GM18520 (cell line): ENCODE measurements around the gene LMAN1L.

Experiments used
- ATAC-seq: cut with Tn5 transposase; IDR thresholded peaks from one replicate; pipeline ENCODE4 v1.9.1; 2021; ENCODE audit not compliant: unreplicated experiment

Gene LMAN1L

GRCh38 chr15:74815121-74815934 lies 2.7 kb downstream of the LMAN1L start:
- ATAC-seq, result no peak

GRCh38 chr15:74815961-74816360 lies 3.3 kb downstream of the LMAN1L start:
- ATAC-seq, result no peak

GRCh38 chr15:74816624-74817369 lies 4.2 kb downstream of the LMAN1L start:
- no peak for ATAC-seq

- ATAC-seq, result no peak
Measured at GRCh38 chr15:74817370-74817737, 4.7 kb downstream of the LMAN1L start.

- no peak for ATAC-seq
Measured at GRCh38 chr15:74820056-74820455, 7.4 kb downstream of the LMAN1L start.

- peak; percentile 68 for ATAC-seq
Measured at GRCh38 chr15:74821091-74821789, 8.6 kb downstream of the LMAN1L start.

GRCh38 chr15:74821790-74822158 lies 9.1 kb downstream of the LMAN1L start:
- no peak for ATAC-seq

- no peak for ATAC-seq
Measured at GRCh38 chr15:74822233-74822632, 9.6 kb downstream of the LMAN1L start.

- no peak for ATAC-seq
Measured at GRCh38 chr15:74823324-74823723, 10.7 kb downstream of the LMAN1L start.

GRCh38 chr15:74824976-74825375 lies 12.3 kb downstream of the LMAN1L start:
- no peak for ATAC-seq

GRCh38 chr15:74825866-74826265 lies 13.2 kb downstream of the LMAN1L start:
- no peak for ATAC-seq

GRCh38 chr15:74826364-74826819 lies 13.8 kb downstream of the LMAN1L start, which contains the start of gene CPLX3:
CPLX3 (plus strand) TSS chr15:74826627; CDS start chr15:74826704, 77 bp downstream.
- no peak for ATAC-seq

GRCh38 chr15:74826921-74827320 lies 14.3 kb downstream of the LMAN1L start:
- ATAC-seq, result no peak

- no peak for ATAC-seq
Measured at GRCh38 chr15:74827614-74828013, 15.0 kb downstream of the LMAN1L start.

- ATAC-seq, result no peak
Measured at GRCh38 chr15:74828835-74829234, 16.2 kb downstream of the LMAN1L start.

- ATAC-seq, result no peak
Measured at GRCh38 chr15:74829486-74829885, 16.9 kb downstream of the LMAN1L start.

GRCh38 chr15:74829991-74830390 lies 17.4 kb downstream of the LMAN1L start:
- no peak for ATAC-seq

- no peak for ATAC-seq
Measured at GRCh38 chr15:74830868-74831267, 18.2 kb downstream of the LMAN1L start.

GRCh38 chr15:74831813-74832495 lies 19.3 kb downstream of the LMAN1L start:
- ATAC-seq, result no peak

GRCh38 chr15:74832826-74833225 lies 20.2 kb downstream of the LMAN1L start:
- no peak for ATAC-seq
